ENCODE data around the gene FGF2. TPM values are rescaled to one million over a fixed set of nuclear protein-coding genes. Genes with fewer than 3 reads are reported as not detected.

Gene FGF2
- total RNA-seq, 2 donors from 2014 or later, result 25.5 to 50.2 TPM

DNA sequence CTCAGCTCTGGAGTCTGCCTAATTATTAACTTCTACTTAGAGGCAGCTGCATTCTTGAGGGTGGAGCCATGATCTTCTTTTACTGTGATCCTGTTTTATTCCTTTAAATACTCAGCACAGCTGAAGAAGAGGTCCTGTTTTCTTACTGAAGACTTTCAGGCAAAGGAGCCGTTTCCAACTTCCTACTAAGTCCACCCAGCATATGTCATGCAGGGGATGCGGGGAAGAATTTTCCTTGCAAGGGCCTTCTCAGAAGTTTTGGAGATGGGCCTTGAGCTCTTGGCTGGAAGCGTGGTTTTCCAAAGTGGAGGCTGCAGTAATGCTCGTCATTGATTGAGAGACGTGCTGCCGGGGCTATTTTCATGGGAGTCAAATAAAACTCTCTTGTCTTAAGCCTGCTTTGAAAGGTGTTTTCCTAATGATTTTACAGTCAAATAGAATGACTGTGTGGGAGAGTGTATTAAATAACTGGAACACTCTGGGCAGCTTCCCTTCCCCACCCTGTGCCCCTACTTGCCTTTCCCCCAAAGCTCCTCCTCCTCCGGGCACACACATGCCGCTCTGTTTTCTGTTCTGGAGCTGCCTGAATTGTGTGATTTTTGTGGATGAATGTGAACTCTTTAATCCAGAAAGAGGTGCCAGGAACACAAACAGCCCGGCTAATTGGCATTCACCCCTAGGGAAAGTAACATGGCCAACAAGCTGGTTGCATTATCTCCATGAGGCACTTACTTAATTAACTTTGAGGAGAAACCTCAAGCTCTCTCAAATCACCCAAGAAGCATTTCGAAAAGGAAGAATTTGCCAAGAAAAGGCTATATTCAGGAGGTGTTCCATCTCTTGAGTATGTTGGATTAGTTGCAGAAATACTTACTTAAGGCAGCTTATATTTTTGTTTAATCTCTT is 28.1 kb downstream of the FGF2 start:
- H3K4me1 ChIP-seq (ENCODE audit: control insufficient read depth in 1 of 2, low read depth in 2 of 2), result peaks cover 19 to 76% of the 10 kb centered on the region in 2 donors
- H3K4me3 ChIP-seq, result peak overlapping the region; percentile 52
- DNase-seq (ENCODE audit: low spot score) (peak; percentile 17), ATAC-seq (ENCODE audit: insufficient number of reproducible peaks, low FRiP score, low read depth) (peak; percentile 65)
- peak overlapping the region; percentile 65 to 85 for H3K27ac ChIP-seq
- H3K9me3 ChIP-seq, result no peaks in the 10 kb centered on the region
- H3K36me3 ChIP-seq, result no peaks in the 10 kb centered on the region
- H3K27me3 ChIP-seq (replicated peaks; ENCODE audit: insufficient read depth), result no peaks in the 10 kb centered on the region
- TF ChIP-seq, protein P1, sequence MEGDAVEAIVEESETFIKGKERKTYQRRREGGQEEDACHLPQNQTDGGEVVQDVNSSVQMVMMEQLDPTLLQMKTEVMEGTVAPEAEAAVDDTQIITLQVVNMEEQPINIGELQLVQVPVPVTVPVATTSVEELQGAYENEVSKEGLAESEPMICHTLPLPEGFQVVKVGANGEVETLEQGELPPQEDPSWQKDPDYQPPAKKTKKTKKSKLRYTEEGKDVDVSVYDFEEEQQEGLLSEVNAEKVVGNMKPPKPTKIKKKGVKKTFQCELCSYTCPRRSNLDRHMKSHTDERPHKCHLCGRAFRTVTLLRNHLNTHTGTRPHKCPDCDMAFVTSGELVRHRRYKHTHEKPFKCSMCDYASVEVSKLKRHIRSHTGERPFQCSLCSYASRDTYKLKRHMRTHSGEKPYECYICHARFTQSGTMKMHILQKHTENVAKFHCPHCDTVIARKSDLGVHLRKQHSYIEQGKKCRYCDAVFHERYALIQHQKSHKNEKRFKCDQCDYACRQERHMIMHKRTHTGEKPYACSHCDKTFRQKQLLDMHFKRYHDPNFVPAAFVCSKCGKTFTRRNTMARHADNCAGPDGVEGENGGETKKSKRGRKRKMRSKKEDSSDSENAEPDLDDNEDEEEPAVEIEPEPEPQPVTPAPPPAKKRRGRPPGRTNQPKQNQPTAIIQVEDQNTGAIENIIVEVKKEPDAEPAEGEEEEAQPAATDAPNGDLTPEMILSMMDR (IDR thresholded peaks at IDR 0.05), result no peak

DNA sequence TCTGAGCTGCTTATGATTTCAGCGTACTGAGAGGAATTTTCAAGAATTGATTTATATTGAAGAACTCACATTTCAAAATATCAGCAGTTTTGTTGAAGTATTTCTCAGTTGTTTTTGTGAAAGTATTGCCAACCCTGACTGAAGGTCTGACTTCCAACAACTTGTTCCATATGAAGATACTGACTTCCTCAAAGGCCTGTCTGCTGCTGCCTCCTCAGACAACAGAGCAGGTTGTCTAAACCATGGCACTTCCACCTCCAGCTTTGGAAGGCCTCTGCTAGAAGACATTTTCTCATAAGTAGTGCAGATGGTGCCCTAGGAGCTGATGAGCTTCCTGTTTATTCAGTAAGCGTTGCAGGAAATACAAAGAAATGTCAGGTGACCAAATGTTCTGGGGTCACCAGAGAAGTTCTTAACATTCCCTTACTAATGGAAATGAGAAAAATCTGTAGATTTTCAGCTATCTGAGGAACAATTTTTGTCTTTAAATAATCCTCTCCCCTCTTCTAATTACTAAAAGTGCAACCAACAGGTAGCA is 28.8 kb downstream of the FGF2 start:
- Histone ChIP-seq H3K27ac (peak overlapping the region; percentile 65 to 85), H3K36me3 (no peaks in the 10 kb centered on the region), H3K4me3 (peak overlapping the region; percentile 52), H3K9me3 (no peaks in the 10 kb centered on the region), H3K4me1 (ENCODE audit: control insufficient read depth in 1 of 2, low read depth in 2 of 2) (peaks cover 19 to 71% of the 10 kb centered on the region in 2 donors), H3K27me3 (replicated peaks; ENCODE audit: insufficient read depth) (no peaks in the 10 kb centered on the region)
- ATAC-seq (ENCODE audit: insufficient number of reproducible peaks, low FRiP score, low read depth) (no peak), DNase-seq (ENCODE audit: low spot score) (no peak)
- TF ChIP-seq, protein P1 (IDR thresholded peaks at IDR 0.05), result no peak

DNA sequence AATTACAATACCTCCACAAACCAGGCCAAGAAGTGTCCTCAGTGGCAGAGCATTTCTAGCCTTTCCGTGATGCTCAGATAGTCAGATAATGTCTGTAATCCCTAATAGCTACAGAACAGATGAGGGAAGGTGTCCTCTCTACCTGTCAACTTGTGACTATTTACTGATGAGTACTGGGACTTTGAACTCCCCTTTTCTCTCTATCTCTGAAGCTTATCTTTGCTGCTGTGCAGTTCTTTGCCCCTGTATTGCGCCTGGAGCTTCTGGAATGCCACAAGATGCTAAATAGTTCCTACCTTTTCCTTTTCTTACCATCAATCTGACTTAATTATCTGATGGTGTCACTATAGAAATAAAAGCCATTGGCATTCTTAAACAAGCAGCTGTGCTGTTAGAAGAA is 30.5 kb downstream of the FGF2 start:
- ATAC-seq (ENCODE audit: insufficient number of reproducible peaks, low FRiP score, low read depth) (no peak), DNase-seq (ENCODE audit: low spot score) (no peak)
- TF ChIP-seq, protein P1 (IDR thresholded peaks at IDR 0.05), result no peak
- Histone ChIP-seq H3K4me3 (no peak overlapping the region), H3K9me3 (no peaks in the 10 kb centered on the region), H3K27me3 (replicated peaks; ENCODE audit: insufficient read depth) (no peaks in the 10 kb centered on the region), H3K36me3 (no peaks in the 10 kb centered on the region), H3K27ac (peak overlapping the region; percentile 56), H3K4me1 (ENCODE audit: control insufficient read depth in 1 of 2, low read depth in 2 of 2) (peaks cover 18 to 75% of the 10 kb centered on the region in 2 donors)

DNA sequence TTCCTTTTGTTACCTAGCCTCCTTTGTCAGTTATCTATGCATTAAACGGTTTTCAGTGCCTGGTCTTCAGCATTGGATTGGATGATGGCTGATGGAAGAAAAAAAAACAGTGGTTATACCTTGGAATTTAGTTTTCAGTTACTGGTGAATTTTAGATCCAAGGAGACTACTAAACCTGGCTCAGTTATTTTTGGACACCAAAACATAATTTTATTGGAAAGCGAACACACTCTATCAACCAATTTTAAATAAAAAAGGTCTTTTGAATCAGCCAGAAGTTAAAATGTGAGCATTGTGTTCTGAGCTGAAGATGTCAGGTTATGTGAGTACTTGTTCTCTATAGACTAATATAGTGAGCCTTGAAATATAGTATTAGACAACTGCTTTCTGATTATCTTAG is 32.1 kb downstream of the FGF2 start:
- TF ChIP-seq, protein P1 (IDR thresholded peaks at IDR 0.05), result no peak
- Histone ChIP-seq H3K4me1 (ENCODE audit: control insufficient read depth in 1 of 2, low read depth in 2 of 2) (peaks cover 22 to 86% of the 10 kb centered on the region in 2 donors), H3K4me3 (no peak overlapping the region), H3K27me3 (replicated peaks; ENCODE audit: insufficient read depth) (no peaks in the 10 kb centered on the region), H3K9me3 (no peaks in the 10 kb centered on the region), H3K36me3 (no peaks in the 10 kb centered on the region), H3K27ac (peak overlapping the region; percentile 31 to 56)
- DNase-seq (ENCODE audit: low spot score) (no peak), ATAC-seq (ENCODE audit: insufficient number of reproducible peaks, low FRiP score, low read depth) (no peak)

DNA sequence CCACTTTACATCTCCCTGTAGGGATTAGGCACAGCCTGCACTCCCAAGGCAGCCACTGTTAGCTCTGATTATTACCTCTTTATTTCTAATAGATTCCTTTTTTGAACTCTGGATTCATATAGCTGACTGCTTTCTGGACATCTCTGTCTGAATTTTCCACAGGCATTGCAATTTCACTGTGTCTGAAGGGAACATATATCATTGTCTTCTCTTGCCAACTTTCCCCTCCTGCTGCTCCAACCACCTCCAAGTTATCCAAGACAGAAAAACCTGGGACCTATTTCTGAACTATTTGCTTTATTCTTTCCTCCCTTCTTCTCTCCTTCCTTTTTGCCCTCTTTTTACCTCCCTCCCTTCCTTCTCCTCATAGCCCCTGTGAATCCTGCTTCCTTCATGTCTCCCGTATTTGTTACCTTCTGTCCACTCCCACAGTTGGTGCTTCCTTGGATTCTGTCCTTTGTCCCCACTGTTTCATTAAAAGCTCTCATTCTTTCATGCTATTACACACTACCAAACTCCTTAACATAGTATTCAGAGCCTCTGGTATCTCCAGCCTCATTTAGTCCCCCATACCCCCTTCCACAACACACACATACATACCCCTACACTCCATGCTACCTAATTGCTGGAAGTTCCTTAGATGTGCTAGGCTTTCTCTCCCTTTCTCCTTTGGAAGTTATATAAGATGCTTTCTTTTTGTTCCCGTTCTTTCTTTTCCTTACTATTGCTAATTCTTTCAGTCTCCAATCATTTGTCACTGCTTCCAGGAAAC is 34.7 kb downstream of the FGF2 start:
- Histone ChIP-seq H3K9me3 (no peaks in the 10 kb centered on the region), H3K36me3 (no peaks in the 10 kb centered on the region), H3K4me1 (ENCODE audit: control insufficient read depth in 1 of 2, low read depth in 2 of 2) (peaks cover 15 to 77% of the 10 kb centered on the region in 2 donors), H3K4me3 (peak overlapping the region; percentile 5), H3K27me3 (replicated peaks; ENCODE audit: insufficient read depth) (no peaks in the 10 kb centered on the region), H3K27ac (peak overlapping the region in 1 of 2 donors; percentile 10)
- no peak for DNase-seq (ENCODE audit: low spot score)
- TF ChIP-seq, protein P1 (IDR thresholded peaks at IDR 0.05), result no peak
- ATAC-seq (ENCODE audit: insufficient number of reproducible peaks, low FRiP score, low read depth), result no peak

Measured in thoracic aorta (tissue), 2 donors.